Measurements from ENCODE around the gene LRRC40.
A peak's percentile ranks its signal among the peaks of the same experiment; 100 is the strongest.
"Not testable (repeated sequence)": the region's sequence is repeated elsewhere in the genome, so short reads cannot be mapped to it uniquely, and the experiment has no call there.

LRRC40 gene

DNA sequence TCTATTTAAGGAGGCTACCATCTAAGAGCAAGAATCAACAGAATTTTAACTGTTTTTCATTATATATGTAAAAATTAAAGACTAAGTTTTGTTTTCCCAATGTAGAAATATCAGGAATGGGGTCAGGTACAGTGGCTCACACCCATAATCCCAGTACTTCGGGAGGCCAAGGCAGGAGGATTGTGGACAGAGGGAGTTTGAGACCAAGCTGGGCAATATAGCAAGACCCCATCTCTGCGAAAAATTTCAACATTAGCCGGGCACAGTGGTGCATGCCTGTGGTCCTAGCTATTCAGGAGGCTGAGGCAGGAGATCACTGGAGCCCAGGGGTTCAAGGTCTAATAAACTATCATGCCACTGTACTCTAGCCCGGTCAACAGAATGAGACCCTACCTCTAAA, 5.3 kb downstream of the LRRC40 start:
- FAIRE-seq: no peak

DNA sequence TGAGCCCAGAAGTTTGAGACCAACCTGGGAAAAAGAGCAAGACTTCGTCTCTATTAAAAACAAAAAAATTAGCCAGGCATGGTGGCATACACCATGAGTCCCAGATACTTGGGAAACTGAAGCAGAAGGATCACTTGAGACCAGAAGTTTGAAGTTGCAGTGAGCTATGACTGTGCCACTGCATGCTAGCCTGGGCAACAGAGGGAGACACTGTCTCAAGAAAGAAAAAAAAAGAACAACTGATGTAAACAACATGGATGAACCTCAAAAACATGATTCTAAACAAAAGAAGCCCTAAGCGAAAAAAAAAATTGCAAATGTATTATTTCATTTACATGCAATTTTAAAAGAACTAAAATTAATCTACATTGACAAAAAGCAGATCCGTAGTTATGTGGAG, 9.0 kb downstream of the LRRC40 start:
- no peak for FAIRE-seq

DNA sequence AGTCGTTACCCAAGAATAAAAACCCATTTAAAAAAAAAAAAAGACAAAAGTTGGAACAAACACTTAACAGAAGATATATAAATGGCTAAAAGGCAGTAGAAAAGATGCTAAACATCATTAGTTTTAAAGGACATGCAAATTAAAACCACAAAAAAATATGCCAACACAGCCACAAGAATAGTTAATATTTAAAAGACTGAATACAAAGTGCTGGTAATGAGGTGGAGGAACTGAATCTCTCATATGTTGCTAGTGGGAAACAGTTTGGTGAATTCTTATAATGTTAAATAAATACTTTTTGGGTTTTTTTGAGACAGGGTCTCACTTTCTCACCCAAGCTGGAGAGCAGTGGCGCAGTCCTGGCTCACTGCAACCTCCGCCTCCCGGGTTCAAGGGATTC, 10.0 kb downstream of the LRRC40 start:
- FAIRE-seq: peak; percentile 24

DNA sequence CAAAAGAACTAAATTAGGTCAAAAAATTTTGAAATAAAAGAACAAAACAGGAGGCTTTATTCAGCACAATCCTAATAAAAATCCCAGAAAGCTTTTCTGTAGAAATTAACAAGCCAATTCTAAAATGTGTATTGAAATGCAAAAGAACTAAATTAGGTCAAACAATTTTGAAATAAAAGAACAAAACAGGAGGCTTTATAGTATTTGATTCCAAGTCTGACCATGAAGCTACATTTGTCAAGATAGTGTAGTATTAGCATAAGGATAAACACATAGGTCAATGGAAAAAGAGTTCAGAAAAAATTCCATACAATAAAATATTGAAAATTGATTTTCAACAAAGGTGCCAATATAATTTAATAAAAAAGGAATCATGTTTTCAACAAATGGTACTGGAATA, 10.8 kb downstream of the LRRC40 start:
- FAIRE-seq: no peak

DNA sequence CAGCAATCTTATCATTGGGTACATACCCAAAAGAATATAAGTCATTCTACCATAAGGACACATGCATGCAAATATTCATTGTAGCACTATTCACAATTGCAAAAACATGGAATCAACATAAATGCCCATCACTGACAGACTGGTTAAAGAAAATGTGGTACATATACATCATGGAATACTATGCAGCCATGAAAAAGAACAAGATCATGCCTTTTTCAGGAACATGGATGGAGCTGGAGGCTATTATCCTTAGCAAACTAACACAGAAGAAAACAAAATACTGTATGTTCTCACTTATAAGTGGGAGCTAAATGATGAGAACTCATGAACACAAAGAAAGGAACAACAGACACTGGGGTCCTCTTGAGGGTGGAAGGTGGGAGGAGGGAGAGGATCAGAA, 12.9 kb downstream of the LRRC40 start:
- FAIRE-seq: not testable (repeated sequence)

DNA sequence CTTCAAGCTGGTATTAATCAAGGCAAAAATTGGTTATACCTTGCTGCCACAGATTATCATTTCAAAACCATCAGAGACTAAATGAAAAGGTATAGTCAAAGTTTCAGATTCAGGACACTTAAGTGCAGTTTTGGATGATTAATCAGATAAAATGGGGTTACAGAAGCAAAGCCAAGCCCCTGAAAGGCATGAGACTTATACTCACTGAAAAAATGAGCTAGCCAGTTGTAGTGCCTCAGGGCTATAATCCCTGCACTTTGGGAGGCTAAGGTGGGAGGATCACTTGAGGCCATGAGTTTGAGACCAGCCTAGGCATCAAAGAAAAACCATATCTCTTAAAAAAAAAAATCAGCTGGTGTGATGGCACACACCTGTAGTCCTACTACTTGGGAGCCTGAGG, 15.2 kb downstream of the LRRC40 start:
- no peak for FAIRE-seq

DNA sequence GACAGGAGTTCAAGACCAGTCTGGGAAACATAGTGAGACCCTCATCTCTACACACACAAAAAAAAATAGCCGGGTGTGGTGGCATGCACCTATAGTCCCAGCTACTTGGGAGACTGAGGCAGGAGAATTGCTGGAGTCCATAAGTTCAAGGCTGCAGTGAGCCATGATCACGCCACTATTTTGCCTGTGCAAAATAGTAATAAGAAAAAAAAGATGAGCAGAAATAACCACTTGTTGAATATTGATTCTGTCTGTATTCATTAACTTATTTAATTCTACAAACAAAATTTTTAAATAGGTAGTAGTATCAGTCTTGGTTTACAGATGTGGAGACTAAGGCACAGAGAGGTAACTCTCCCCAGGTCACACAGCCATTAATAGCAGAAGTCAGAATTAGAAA, 16.9 kb downstream of the LRRC40 start:
- FAIRE-seq: no peak

DNA sequence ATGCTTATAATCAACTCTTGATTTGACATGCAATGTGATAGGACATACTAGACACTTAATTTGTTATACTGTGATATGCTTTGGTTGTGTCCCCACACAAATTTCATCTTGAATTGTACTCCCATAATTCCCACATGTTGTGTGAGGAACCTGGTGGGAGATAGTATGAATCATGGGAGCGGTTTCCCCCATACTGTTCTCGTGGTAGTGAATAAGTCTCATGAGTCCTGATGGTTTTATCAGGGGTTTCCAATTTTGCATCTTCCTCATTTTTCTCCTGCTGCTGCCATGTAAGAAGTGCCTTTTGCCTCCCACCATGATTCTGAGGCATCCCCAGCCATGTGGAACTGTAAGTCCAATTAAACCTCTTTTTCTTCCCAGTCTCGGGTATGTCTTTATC, 20.2 kb downstream of the LRRC40 start:
- not testable (repeated sequence) for FAIRE-seq

DNA sequence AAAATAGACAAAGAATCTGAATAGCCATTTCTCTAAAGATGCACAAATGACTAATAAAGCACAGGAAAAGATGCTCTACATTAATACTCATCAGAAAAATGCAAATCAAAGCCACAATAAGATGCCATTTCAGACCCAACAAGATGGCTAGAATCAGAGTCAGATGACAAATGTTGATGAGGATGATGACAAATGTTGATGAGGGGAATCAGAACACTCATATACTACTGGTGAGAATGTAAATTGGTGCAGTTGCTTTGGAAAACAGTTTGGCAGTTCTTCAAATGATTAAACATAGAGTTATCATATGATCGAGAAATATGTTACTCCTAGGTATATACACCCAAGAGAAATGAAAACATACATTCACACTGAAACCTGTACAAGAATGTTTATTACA, 33.9 kb downstream of the LRRC40 start:
- no peak for FAIRE-seq

DNA sequence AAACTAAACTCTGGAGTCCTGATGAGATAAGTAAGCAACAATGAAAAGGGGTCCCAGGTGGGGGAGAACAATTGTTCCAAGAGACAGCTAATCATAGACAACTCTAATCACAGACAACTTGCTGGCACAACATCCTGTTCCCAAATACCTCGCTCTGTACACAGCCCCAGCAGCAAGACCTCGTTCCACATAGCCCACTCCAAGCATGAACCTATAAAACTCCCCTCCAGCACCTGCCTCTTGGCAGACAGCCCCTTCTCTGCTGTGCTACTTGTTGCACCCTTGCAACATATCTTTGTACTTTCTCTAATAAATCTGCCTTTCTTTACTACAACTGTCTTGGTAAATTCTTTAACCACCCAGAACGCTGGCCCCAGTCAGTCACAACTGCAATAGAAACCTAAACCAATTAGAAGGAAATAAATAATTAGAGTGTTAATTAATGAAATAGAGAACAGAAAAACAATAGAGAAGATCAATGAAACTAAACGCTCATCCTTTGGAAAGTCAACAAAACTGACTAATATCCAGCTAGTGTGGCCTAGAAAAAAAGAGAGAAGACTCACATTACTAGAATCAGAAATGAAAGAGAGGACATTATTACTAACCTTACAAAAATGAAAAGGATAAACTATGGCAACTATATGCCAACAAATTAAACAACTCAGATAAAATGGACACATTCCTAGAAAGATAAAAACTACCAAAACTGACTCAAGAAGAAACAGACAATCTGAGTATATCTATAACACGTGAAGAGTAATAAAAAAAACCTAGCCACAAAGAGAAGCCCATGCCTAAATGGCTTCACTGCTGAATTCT, 36.1 kb downstream of the LRRC40 start:
- no peak for FAIRE-seq

DNA sequence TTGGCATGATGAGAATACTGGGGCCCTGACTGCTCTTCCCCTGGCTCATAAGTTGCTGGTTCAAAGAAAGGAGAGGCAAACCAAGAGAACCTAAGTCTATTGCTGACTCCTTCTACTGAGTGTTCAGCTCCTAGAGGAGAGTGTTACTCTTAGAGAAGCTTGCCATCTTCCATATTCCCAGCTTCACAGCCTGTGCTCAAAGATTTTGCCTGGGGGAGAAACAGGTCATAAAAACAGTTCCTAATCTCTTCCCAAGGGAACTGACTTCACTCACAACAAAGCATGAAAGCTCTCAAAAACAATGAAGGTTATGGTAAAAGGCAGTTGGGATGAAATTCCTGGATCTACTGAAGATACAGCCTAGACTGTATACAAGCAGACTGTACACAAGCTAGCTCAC, 37.1 kb downstream of the LRRC40 start:
- no peak for FAIRE-seq

DNA sequence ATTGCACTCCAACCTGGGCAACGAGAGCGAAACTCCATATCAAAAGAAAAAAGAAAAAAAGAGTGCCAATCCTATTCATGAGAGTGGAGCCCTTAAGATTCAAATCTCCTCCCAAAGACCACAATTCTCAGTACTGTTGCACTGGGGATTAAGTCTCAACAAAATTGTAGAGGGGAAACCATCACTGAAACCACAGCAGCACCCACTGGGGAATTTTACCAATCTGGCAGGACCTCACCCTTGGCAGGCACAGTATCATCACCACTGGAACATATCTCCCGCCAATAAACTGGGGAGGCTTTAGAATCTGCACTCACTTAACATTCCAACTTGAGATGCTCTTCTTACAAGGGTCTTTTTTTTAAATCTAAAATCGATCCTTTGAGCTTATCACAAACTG, 41.0 kb downstream of the LRRC40 start:
- no peak for FAIRE-seq

DNA sequence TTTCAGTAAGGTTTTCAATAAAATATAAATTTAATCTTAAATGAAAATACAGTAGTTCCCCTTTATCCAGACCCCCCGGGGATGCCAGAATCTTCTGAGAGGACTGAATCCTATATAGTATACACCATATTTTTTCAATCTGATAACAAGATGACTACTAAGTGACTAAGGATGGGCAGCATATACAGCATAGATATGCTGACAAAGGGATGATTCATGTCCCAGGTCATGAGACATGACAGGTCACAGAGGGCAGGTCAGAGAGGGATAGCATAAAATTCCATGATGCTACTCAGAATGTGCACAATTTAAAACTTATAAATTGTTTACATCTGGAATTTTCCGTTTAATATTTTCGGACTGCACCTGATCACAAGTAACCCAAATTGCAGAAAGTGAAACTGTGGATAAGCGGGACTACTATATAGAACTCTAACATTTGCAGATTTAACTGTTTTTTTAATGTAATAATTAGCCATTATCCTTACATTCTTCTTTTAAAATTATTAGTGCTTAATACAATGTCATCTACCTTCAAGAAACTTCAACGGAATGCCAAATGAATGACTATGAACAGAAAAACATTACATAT, 48.8 kb downstream of the LRRC40 start:
- FAIRE-seq: no peak

DNA sequence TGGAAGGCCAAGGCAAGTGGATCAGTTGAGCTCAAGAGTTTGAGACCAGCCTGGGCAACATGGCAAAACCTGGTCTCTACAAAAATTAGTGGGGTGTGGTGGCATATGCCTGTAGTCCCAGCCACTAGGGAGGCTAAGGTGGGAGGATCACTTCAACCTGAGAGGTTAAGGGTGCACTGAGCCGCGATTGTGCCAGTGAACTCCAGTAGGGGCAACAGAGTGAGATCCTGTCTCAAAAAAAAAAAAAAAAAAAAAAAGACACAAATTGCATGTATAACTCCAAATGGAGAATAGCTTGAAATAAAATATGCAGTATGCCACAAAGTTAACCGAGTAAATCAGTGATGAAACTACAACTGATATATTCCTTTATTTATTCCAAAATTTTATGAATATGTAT, 51.6 kb downstream of the LRRC40 start:
- no peak for FAIRE-seq

DNA sequence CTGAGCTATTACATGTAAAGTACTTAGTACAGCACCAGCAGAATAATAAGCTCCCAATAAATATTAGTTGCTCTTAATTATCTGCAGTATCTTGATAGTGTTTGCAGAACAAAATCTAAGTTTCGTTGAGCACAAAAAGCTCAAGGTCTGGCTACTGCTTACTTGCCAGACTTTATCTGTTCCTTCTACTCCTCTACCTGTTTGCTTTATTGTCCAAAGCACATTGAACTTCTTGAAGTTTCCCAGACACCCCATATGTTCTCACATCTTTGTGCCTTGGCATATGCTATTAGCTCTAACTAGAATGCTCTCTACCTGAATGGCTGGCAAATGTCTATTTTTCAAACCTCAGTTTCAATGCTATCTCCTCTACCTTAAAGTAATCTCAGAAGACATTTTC, 54.9 kb downstream of the LRRC40 start:
- FAIRE-seq: no peak

DNA sequence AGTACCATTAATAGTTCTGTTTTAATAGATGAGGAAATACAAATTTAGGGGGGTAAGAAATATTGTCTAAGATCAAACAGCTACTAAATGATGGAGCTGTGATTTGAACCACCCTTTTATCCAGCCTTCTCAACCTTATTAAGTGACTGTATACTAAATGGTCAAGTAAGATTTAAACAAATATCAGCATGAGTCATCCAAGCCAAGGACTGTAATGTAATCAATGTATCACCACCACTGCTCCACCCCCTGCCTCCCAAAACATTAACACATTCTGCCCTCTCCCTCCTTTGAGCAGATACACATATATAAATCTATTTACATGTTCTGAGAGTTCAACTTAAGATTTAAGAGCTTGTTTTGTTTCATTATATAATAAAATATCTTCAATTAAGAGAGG, 58.9 kb downstream of the LRRC40 start:
- no peak for FAIRE-seq

DNA sequence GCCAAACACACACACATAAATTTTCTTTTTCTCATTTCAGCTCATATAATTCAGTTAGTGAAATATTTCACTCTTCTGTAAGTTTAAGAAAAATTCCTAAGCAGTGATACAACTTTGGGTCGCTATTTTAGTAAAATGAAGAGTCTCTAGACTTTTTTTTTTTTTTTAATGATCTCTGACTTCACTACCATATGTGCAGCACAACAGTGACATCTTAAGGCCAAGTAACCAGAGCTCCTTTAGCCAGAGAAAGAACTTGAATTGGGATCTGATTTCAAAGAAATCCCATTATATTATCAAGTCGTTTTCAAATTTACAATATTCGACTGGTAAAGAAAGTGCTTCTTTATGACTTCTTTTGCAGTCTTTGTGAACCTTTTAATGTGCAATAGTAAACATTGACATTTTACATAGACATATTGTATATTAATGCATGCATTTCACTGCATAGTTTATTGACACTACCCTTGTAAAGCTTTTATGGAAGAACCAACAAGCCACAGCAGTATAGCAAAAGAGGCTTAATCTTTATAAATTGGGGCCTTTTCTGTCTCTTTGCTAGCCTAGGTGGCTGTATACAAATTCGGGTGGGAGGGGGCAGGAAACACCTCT, 62.2 kb downstream of the LRRC40 start:
- FAIRE-seq: no peak

DNA sequence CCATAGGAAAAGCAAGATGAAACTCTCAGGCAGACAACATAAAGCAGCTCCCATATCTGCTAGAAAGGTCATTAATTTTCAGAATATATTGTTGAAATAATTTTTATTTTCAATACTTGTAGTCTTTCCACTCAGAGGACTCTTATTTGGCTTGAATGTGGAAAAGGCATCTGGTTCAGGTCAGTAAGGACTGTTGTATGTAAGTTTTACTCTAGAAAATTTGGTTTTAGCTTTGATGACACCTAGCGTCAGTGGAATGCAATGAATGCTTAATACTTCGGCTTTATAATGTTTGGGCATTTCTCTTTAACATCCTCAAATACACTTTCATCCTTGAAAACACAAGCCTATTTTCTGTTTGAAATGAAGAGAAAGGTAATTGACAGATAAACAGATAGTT, 63.3 kb downstream of the LRRC40 start:
- no peak for FAIRE-seq

DNA sequence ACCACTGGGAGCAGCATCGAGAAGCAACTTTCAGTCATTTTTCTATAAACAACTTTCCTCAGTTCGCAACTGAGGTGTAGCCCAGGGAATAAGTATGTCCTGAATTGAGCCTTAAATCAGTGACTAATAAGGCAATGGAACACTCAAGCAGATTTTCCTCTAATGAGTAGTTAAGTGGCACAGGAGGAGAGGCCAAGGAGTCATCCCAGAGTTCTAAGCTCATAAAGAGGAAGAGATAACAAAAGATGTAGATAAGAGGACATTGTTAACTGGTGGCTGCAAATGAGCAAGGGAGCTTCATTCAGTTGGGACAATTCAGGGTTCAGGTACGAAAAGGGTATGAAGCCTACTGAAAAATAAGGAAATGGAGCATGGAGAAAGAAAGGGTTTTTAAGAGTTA, 64.5 kb downstream of the LRRC40 start:
- no peak for FAIRE-seq

DNA sequence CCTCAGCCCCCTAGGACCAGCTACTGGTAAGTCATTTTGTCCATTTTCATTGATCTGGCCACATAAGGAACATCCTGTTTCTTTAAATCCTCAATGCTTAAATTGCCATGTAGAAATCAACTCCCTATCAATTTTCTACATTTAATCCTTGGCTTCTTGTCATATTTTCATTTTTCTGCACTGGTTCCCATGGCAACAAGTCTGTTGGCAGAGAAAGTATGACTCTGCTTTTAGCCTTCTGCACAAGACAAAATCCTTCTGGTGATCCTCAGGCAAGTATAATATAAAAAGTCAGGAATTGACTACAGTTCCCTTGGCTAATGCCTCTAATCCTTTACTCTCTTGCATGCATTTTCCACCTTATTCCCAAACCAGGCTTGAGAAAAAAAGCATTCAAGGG, 65.0 kb downstream of the LRRC40 start:
- no peak for FAIRE-seq

DNA sequence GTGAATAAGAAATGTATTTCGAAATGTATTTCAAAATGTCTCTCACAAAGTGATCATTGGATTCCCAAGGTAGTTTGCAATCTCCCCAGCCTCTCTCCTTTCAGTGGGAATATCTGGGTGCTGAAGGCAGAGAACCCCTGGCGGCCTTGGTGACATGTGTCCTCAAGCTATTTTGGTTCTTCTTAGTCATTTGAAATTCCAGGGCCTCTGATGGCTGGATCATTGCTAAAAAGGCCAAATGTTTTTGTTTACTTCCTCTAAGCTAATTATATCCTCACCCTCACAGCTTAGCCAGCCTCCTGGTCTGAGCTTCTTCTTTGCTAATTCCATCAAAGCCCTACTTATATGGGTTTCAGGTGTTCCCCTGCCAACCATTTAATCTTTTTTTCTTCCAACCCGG, 71.2 kb downstream of the LRRC40 start:
- FAIRE-seq: no peak

DNA sequence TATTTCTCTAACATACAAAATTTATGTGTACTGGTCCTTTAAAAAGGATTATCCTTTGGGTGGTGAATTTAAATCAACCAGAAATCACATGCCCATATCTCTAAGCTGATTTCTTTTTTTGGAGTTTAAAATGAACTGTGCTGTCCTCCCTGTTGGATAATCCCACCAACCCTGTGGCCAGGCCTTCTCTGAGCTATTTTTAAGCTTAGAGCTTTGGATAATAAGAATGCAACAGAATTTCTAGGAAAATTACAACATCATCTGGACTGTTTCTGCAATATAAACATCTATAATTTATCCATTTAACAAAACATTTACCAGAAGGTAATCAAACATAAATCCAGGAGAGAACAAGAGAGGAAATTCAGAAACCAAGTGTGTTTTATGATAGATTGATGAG, 88.3 kb downstream of the LRRC40 start:
- FAIRE-seq: no peak

DNA sequence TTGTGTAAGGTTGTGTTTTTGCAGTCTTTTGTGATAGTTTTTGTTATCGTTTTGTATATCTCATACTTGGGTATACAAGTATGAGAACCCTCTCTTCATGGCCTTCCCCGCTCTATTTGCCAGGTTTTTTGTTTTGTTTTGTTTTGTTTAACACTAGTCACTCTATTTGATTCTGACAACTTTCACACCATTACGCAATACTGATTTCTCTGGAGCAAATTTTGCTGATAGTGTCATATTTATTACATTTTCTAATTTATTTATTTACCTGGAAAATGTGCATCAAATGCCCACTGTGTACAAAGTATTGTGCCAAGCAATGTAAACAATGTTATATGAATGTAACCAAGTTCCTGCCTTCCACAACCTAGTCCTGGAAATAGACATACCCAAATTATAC, 90.1 kb downstream of the LRRC40 start:
- FAIRE-seq: no peak

DNA sequence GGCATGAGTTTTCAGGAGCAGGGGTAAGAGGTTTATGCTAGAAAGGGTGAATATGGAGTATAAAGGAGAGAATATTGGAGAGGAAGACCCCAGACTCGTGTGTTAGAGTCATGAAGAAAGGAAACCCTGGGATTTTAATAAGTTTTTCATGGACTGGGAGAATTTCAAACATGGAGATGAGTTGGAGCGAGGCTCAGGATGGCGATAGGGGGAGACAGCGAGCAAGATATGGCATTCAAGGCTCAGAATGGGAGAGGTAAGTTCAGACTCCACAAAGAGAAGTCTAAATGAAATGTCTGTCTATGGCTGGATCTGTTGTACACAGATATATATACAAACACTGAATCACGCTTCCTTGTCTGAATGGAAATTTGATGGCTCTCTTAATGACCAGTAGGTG, 92.5 kb downstream of the LRRC40 start:
- no peak for FAIRE-seq

DNA sequence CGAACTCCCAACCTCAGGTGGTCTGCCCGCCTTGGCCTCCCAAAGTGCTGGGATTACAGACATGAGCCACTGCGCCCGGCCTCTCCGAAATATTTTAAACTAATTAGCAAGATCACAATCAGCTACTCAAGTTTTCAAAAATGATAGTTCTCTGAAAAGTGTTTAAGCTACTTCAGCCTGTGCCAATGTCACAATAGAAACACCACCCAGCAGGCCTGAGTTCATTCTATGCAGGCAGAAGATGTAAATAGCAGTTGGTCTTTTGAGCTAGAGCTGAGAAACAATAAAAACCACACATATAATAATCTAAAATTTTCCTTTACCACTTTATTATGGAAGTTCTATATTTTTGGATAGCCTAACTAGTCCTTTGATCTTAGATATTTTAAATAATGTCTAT, 96.1 kb downstream of the LRRC40 start:
- FAIRE-seq: no peak

Measured in islet of Langerhans (tissue), 1 donor.